Activated effector memory CD4-positive, alpha-beta T cell treated with Interleukin-2 at 50 U/mL for 16 hours (primary cell): ENCODE results near the gene NDUFA8.

Source experiments
- DNase-seq: peaks from one replicate; pipeline ENCODE4 v3.0.0-alpha.2; 2020

NDUFA8 gene

DNA sequence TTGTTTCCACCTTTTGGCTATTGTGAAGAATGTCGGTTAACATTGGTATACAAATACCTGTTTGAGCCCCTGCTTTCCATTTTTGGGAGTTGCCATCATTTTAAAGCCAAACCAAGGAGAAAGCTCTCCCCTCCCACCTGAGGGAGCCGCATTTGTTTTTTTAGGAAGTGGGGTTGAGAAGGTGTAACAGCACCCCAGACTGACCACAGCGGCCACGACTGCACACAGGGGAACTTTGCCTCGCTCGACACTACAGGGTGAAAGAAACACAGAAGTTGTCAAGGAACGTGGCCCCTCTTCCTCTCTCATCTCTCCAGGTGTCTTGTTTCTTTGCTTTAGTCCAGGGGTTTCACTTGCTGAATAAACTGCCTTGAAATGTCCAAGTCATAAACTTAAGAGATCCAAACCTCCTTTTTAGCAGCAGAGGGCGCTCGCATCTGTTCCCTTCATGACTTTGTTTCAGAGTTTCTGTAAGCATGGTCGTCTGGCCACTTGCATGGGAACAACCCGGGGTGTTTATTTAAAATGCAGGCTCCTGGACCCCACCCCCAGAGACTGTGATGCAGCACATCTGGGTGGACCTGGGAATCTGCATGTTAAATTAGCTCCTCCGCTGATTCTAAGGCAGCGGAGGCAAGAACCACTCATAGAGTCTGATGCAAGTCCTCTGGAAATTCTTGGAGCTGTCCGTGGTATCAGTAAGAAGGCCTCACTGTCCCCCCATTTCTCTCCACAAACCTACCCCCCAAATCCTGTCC lies 64.4 kb downstream of the NDUFA8 start:
- peak; percentile 23 for DNase-seq
